ENCODE results near the gene ABHD17C.

The ABHD17C gene

GRCh38 chr15:80787316-80787715 is 92.2 kb downstream of the ABHD17C start:
- no peak for DNase-seq (ENCODE audit: low read depth)

- peak; percentile 66 for DNase-seq (ENCODE audit: low read depth)
Observed at GRCh38 chr15:80788536-80788935, 93.4 kb downstream of the ABHD17C start.

GRCh38 chr15:80789296-80789695 is 94.2 kb downstream of the ABHD17C start:
- peak; percentile 72 for DNase-seq (ENCODE audit: low read depth)

GRCh38 chr15:80789796-80790195 is 94.7 kb downstream of the ABHD17C start:
- no peak for DNase-seq (ENCODE audit: low read depth)

GRCh38 chr15:80790236-80790635 is 95.1 kb downstream of the ABHD17C start:
- DNase-seq (ENCODE audit: low read depth), result no peak

- no peak for DNase-seq (ENCODE audit: low read depth)
Observed at GRCh38 chr15:80791004-80791403, 95.9 kb downstream of the ABHD17C start.

- no peak for DNase-seq (ENCODE audit: low read depth)
Observed at GRCh38 chr15:80796407-80796806, 101.3 kb downstream of the ABHD17C start.

GRCh38 chr15:80798911-80799310 is 103.8 kb downstream of the ABHD17C start:
- DNase-seq (ENCODE audit: low read depth), result no peak

- no peak for DNase-seq (ENCODE audit: low read depth)
Observed at GRCh38 chr15:80800067-80800466, 105.0 kb downstream of the ABHD17C start.

- DNase-seq (ENCODE audit: low read depth), result peak; percentile 45
Observed at GRCh38 chr15:80801891-80802680, 107.0 kb downstream of the ABHD17C start.

- no peak for DNase-seq (ENCODE audit: low read depth)
Observed at GRCh38 chr15:80803580-80804525, 108.7 kb downstream of the ABHD17C start.

- DNase-seq (ENCODE audit: low read depth), result no peak
Observed at GRCh38 chr15:80804970-80805495, 109.9 kb downstream of the ABHD17C start.
